SK-N-DZ (cell line): ENCODE measurements around the gene TMC3.

Experiments used
- DNase-seq: peaks from one replicate; pipeline ENCODE4 v3.0.0-alpha.2; 2015; ENCODE audit warnings: low spot score

TMC3 gene

GRCh38 chr15:81297603-81298575 is 76.1 kb downstream of the TMC3 start:
- no peak for DNase-seq

- DNase-seq: no peak
These were observed 76.9 kb downstream of the TMC3 start for GRCh38 chr15:81297147-81297572.

GRCh38 chr15:81296673-81297072 is 77.3 kb downstream of the TMC3 start:
- DNase-seq: no peak

DNA sequence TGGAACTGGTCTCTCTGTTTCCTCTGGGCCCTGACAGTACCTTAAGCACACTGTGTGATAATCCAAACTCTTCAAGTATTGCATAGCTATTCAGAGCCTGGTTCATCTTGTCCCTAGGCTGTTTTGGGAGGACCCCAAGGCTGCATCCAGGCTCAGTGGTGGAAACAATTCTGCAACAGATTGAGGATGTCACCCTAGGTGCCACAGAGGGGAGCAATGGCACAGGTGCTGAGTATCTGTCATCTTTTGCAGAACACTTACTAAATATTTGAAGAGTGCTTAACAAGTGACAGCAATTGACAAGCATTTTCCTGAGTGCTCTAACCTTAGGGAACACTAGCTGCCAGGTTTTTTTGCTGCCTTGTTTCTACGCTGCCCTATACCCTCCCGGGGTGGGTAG is 77.8 kb downstream of the TMC3 start:
- DNase-seq: no peak

- no peak for DNase-seq
These were observed 78.4 kb downstream of the TMC3 start for GRCh38 chr15:81295486-81296121.

DNA sequence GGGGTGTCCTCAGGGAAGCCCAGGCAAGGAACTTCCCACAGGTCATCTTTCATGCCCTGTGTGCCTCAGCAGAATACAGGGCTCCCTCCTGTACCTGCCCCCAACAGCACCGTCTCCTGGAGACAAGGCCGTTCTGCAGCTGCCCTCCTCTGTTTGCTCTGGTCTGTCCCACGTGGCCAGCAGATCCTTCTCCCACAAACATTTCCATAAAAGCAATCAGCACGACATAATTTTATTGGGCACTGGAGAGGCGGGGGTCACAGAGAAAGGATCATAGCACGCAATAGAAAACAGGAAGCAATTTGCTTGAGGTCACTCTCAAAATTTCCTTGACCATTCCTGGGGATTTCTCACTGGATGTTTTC is 79.5 kb downstream of the TMC3 start:
- peak; percentile 28 for DNase-seq

DNA sequence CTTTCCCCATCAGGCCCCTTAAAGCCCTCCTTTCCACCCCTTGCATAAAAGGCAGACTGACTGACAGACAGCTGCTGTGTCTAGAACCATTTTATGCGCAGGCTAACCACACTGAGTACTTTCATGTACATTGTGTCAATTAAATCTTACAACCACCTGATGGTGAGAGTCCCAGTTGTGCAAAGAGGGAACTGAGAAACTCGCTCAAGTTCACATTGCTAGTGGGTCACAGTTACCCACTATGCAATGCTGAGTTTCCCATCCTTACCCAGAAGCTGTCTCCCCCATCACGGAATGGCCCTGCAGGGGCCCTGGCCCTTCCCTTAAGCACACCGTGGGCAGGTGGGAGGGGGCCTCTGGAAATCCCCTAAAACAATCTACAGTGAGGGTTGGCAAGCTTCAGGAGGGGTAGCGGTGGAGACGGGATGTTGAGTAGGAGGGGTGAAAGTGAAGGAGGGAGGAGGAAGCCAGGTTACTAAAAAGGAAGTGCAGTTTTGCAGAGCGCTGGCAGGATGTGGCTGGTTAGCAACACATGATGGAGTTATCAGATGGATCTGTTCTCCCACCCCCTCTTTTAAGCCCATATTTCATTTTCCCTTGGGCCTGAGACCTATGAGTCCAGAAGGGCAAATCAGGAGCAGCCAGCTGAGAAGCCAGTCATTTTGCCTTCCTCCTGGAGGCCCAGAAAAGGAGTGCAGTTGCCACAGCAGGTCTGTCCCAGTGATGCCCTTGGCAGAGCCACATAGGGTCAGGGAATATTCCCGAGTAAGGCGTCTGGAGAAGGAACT is 80.1 kb downstream of the TMC3 start:
- DNase-seq: peak; percentile 9

- peak; percentile 13 for DNase-seq
These were observed 81.5 kb downstream of the TMC3 start for GRCh38 chr15:81292523-81293001.

- DNase-seq: peak; percentile 11
These were observed 82.0 kb downstream of the TMC3 start for GRCh38 chr15:81291916-81292522.

- DNase-seq: no peak
These were observed 84.1 kb downstream of the TMC3 start for GRCh38 chr15:81289910-81290309.

- DNase-seq: no peak
These were observed 85.4 kb downstream of the TMC3 start for GRCh38 chr15:81288616-81289015.

DNA sequence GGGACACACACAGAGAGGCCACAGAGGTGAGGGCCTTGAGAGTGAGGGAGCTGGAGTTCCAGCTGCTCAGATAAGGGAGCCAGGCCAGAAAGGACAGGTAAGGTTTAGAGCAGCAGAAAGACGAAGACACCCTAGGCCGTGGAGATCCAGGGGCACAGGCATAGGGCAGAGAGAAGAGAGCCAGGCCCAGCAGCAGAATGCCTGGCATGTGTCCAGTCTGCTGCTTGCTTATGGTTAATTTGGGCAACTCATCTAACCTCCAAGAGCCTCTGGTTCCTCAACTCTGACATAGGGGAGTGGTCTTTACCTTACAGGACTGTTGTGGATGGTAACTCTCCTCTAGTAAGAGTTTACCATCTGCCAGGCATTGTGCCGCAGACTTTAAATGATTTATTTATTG is 86.0 kb downstream of the TMC3 start:
- DNase-seq: no peak

GRCh38 chr15:81286621-81287121 is 87.3 kb downstream of the TMC3 start:
- DNase-seq: no peak

DNA sequence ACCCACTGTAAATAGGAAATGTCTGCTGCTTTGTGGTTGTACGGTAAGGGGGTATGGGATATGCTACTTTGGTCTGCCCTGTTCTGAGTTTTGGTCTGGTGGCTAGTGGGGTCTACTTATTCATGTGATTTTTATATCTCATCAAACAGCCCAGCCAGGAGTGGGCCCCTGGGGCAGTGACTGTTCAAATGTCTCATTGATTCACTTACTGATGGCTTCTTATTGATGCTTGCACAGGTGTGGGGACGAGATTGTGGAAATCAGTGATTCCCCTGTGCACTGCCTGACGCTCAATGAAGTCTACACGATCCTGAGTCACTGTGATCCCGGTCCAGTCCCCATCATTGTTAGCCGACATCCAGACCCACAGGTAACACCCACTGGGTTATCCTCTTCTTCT is 88.6 kb downstream of the TMC3 start:
- DNase-seq: no peak

DNA sequence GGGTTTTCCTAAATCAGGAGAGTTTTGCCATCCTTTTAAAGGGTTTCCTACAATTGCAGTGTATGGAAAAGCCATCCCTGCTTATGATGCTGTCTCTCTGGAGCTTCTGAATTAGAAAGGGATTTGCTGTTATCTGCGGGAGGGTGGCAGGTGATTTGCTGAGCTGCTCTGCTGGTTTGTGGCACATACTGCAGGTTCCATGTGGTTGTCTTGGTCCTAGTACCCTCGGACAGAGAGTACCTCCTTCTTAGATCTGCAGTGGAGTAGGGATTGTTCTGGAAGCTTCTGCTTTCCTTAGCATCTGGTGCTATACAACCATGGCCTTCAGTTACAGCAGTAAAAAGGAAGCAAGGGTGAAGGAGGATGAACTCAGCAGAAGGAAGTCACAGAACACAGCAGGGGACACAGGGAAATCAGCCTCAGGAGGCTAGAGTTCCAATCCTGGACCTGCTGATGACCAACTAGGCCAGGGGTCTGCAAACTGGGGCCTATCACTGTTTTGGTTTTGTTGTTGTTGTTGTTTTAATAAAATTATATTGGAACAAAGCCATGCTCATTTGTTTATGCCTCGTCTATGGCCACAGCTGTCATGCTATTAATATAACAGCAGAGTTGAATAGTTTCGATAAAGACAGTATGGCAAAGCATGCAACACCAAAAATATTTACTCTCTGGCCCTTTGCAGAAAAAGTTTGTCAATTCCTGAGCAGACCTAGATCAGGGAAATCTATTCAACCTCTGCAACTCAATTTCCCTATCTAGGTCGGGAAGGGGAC is 89.6 kb downstream of the TMC3 start:
- DNase-seq: no peak

- DNase-seq: no peak
These were observed 91.1 kb downstream of the TMC3 start for GRCh38 chr15:81282911-81283310.

- no peak for DNase-seq
These were observed 91.5 kb downstream of the TMC3 start for GRCh38 chr15:81282606-81282895.

DNA sequence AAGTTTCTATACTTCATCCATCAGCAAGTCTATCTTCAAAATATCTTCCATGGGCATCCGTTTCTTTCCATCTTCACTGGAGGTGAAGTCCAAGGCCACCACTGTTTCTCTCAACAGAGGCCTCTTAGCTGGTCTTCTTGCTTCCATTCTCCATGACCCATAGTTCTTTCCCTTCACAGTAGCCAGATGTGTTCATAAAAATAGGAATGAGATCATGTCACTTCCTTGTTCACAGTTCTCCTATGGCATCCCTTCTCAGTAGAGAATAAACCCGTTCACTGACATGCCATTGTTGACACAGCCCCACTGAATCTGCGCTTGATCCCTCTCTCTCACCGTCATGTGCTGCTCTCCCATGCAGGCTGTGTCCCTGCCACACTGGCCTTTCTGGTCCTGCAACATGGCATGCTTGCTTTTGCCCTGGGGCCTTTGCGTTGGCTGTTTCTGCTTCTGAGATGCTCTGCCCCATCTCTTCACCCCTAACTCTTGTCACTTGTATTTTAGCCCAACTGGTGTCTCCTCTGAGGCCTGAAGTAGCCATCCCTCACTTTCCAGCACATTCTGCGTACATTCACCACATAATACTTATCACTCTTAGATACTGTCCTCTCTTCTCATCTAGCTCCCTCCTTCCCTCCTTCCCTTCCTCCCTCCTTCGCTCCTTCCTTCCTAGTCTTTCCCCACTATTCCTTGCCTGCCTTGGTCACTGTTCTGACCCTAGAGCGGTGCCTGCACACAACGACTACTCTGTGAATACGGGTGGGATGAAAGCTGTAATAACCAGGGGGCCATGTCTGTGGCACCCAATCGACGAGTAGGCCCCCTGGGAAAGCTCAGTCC is 92.0 kb downstream of the TMC3 start:
- no peak for DNase-seq

DNA sequence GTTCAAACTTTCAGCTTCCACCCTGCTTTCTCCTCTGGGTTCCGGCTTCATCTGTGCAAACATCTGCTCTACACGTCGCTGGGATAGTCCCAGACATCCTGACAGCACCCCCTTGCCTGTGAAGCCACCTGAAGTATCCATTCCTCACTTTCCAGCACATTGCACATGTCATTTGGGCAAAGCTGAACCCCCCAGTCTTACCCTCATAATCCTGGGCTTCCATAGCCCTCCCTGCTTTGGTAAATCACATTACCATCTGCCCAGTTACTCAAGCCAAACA is 92.6 kb downstream of the TMC3 start:
- DNase-seq: no peak
